Measurements from ENCODE around the gene ASPG. TPM values are rescaled to one million over a fixed set of nuclear protein-coding genes. Genes with fewer than 3 reads are reported as not detected.

Gene ASPG
- total and polyA plus RNA-seq, 2 donors (not counting 3 experiments of a cell fraction or from before 2014, with no cell fraction given) = not detected

DNA sequence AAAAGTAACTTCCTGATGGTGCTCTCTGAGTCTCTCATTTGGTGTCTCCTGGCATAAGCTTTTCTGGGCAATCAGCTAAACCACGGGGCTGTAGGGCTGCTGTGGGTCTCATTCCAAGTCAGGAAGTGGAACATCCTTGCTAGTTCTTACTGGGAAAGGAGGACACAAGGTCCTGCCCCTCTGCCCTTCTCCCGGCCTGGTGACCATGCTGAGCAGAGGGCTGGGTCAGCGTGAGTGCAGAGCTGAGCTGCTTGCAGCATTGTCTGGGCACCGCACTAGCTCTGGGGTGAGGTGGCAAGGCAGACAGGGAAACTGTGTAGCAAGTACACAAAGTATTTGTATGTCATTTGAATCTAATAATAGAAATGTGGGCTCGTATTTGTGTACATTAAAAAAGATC lies 45.0 kb upstream of the ASPG start:
- CTCF ChIA-PET = no interaction called here
- Histone ChIP-seq H3K4me2 (ENCODE audit: insufficient read depth, low read length) (no peak overlapping the region), H3K9me1 (replicated peaks; ENCODE audit: control insufficient read depth, extremely low read depth, insufficient read depth, low read length) (no peaks in the 10 kb centered on the region), H3K27ac (ENCODE audit: insufficient read depth, low read depth, low read length) (no peak overlapping the region), H3K9ac (replicated peaks; ENCODE audit: extremely low read depth, insufficient read depth, low read length) (no peak overlapping the region), H3K4me1 (ENCODE audit: control insufficient read depth, extremely low read depth, insufficient read depth, low read length) (no peaks in the 10 kb centered on the region), H3K36me3 (ENCODE audit: control insufficient read depth in 2 of 2, extremely low read depth in 1 of 2, insufficient read depth in 2 of 2, low read length in 2 of 2) (no peaks in the 10 kb centered on the region), H3K9me3 (replicated peaks; ENCODE audit: control insufficient read depth, insufficient read depth, low read length) (no peaks in the 10 kb centered on the region), H3K4me3 (replicated peaks in 1 of 3; ENCODE audit: insufficient read depth in 1 of 3, low read depth in 1 of 3, low read length in 3 of 3) (no peak overlapping the region), H3K79me2 (ENCODE audit: control insufficient read depth, insufficient read depth, low read length) (no peaks in the 10 kb centered on the region), H4K20me1 (replicated peaks; ENCODE audit: control insufficient read depth, extremely low read depth, insufficient read depth, low read length) (no peaks in the 10 kb centered on the region), H2AFZ (ENCODE audit: low read depth, low read length) (no peak overlapping the region), H3K27me3 (ENCODE audit: control insufficient read depth in 2 of 2, insufficient read depth in 2 of 2, low read length in 2 of 2) (peaks cover 0 to 2% of the 10 kb centered on the region in 2 experiments)
- POLR2A ChIA-PET = no interaction called here
- FAIRE-seq (no peak), DNase-seq (ENCODE audit: low read depth, low spot score) (no peak)
- intact Hi-C loops (cut with micrococcal nuclease) (no loop called here), dilution Hi-C loops (cut with MboI; ENCODE audit: extremely low pct_ligation_motif_present, low sequenced_read_pairs) (no loop called here)
- TF ChIP-seq, protein P1, sequence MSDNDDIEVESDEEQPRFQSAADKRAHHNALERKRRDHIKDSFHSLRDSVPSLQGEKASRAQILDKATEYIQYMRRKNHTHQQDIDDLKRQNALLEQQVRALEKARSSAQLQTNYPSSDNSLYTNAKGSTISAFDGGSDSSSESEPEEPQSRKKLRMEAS (IDR thresholded peaks at IDR 0.05; ENCODE audit: insufficient read depth, insufficient read length) = no peak
- TF ChIP-seq JUN (IDR thresholded peaks at IDR 0.05; ENCODE audit: borderline replicate concordance, insufficient read depth, insufficient read length, low read depth) (no peak), EZH2 (IDR thresholded peaks at IDR 0.05; ENCODE audit: borderline replicate concordance, low read depth, low read length, severe bottlenecking) (no peak), POLR2AphosphoS5 (IDR thresholded peaks at IDR 0.05; ENCODE audit: insufficient read depth, low read depth, low read length) (no peak), POLR2A (IDR thresholded peaks at IDR 0.05; ENCODE audit: low read depth, low read length) (no peak), MYC (IDR thresholded peaks at IDR 0.05; ENCODE audit: low read depth, low read length) (no peak), GATA2 (IDR thresholded peaks at IDR 0.05; ENCODE audit: insufficient read depth, insufficient read length, low read depth, low read length) (no peak), CTCF (IDR thresholded peaks at IDR 0.05; ENCODE audit: extremely low read depth in 1 of 2, insufficient read depth in 1 of 2, low read depth in 1 of 2, low read length in 2 of 2) (no peak), FOS (IDR thresholded peaks at IDR 0.05; ENCODE audit: borderline replicate concordance, insufficient read depth, low read length) (no peak)
- no TSS peak for BruUV-seq (replicated peaks)

All from endothelial cell of umbilical vein (primary cell).